SH-SY5Y (cell line): Measurements from ENCODE around the gene GPR22.

Experiments used
- GATA2 ChIP-seq: IDR thresholded peaks from 2 replicates; pipeline ENCODE4 v1.6.1; 2011; ENCODE audit warnings: mild to moderate bottlenecking, low read depth, low read length
- GATA3 ChIP-seq: IDR thresholded peaks from 2 replicates; pipeline ENCODE4 v1.6.1; 2011; ENCODE audit warnings: low read depth, mild to moderate bottlenecking, low read length, moderate library complexity

Gene GPR22

GRCh38 chr7:107495516-107495915, 25.7 kb downstream of the GPR22 start:
- no peak for TF ChIP-seq GATA3
- TF ChIP-seq GATA2, result no peak

GRCh38 chr7:107499731-107500130, 29.9 kb downstream of the GPR22 start:
- TF ChIP-seq GATA2, result no peak
- no peak for TF ChIP-seq GATA3

- no peak for TF ChIP-seq GATA2
- TF ChIP-seq GATA3, result no peak
These were observed 31.7 kb downstream of the GPR22 start for GRCh38 chr7:107501593-107501992.

GRCh38 chr7:107502154-107502553, 32.3 kb downstream of the GPR22 start:
- TF ChIP-seq GATA2, result no peak
- no peak for TF ChIP-seq GATA3

- TF ChIP-seq GATA2 (no peak), GATA3 (no peak)
These were observed 32.9 kb downstream of the GPR22 start for GRCh38 chr7:107502797-107503196.

- TF ChIP-seq GATA3 (no peak), GATA2 (no peak)
These were observed 33.8 kb downstream of the GPR22 start for GRCh38 chr7:107503687-107504086.

- no peak for TF ChIP-seq GATA3
- TF ChIP-seq GATA2, result no peak
These were observed 35.5 kb downstream of the GPR22 start for GRCh38 chr7:107505362-107505761.

GRCh38 chr7:107505997-107506673, 36.3 kb downstream of the GPR22 start:
- no peak for TF ChIP-seq GATA2
- TF ChIP-seq GATA3, result no peak

- TF ChIP-seq GATA2 (no peak), GATA3 (no peak)
These were observed 37.0 kb downstream of the GPR22 start for GRCh38 chr7:107506674-107507339.
